ENCODE measurements around the gene PPP1R8. TPM values are rescaled to one million over a fixed set of nuclear protein-coding genes. Genes with fewer than 3 reads are reported as not detected.

Gene PPP1R8
- total and polyA plus RNA-seq, 2 of the 8 experiments (the other 6 are each of a cell fraction or from before 2014, with no cell fraction given) = 33.4 to 51.8 TPM

DNA sequence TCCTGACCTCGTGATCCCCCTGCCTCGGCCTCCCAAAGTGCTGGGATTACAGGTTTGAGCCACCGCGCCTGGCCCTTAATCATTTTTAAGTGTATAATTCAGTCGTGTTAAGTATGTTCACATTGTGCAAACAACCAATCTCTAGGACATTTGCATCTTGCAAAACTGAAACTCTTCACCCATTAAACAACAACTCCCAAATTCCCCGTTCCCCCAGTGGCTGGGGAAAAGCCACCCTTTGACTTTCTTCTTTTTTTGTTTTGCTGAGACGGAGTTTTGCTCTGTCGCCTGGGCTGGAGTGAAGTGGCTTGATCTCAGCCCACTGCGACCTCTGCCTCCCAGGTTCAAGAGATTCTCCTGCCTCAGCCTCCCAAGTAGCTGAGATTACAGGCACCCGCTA is 35.2 kb downstream of the PPP1R8 start:
- H2BK20ac ChIP-seq (ENCODE audit: low read length) = no peak overlapping the region
- no peak overlapping the region for H2BK120ac ChIP-seq (replicated peaks; ENCODE audit: low read depth, low read length)
- H2BK15ac ChIP-seq (ENCODE audit: low read length) = no peak overlapping the region
- H4K20me1 ChIP-seq (replicated peaks in 1 of 2; ENCODE audit: control insufficient read depth in 1 of 2, insufficient read depth in 2 of 2, low read length in 2 of 2) = no peaks in the 10 kb centered on the region
- CTCF ChIA-PET (ENCODE audit: partially characterized antibody) = no interaction called here
- H3K23ac ChIP-seq (ENCODE audit: insufficient read length) = no peak overlapping the region
- no peaks in the 10 kb centered on the region for H3K9me3 ChIP-seq (ENCODE audit: insufficient read depth in 2 of 2, low read depth in 1 of 2, low read length in 1 of 2)
- no peak overlapping the region for H3K9ac ChIP-seq (replicated peaks in 1 of 4; ENCODE audit: extremely low read depth in 1 of 4, low read depth in 3 of 4, low read length in 3 of 4)
- no peak overlapping the region for H3K4me2 ChIP-seq (ENCODE audit: insufficient read depth in 1 of 2, low read depth in 2 of 2, low read length in 2 of 2)
- H3K36me3 ChIP-seq (ENCODE audit: control insufficient read depth in 2 of 4, insufficient read depth in 4 of 4, low read length in 3 of 4) = no peaks in the 10 kb centered on the region
- peaks cover 0 to 7% (median 0%) of the 10 kb centered on the region in 4 experiments; a peak in 2 of 7 replicates for H3K4me1 ChIP-seq (replicated peaks in 1 of 4; ENCODE audit: control insufficient read depth in 3 of 4, insufficient read depth in 4 of 4, low read length in 3 of 4)
- POLR2A ChIA-PET (ENCODE audit: partially characterized antibody) = interaction anchor here (0.7 kb wide), 1 partner anchor 644 kb away, joined by 4 read pairs; no protein-coding TSS in a partner anchor
- FAIRE-seq = no peak
- H2AK5ac ChIP-seq (ENCODE audit: low read depth, low read length) = no peak overlapping the region
- no peak overlapping the region for H3K4me3 ChIP-seq (ENCODE audit: extremely low read depth in 1 of 4, insufficient read depth in 2 of 4, low read depth in 3 of 4, low read length in 4 of 4)
- H4K5ac ChIP-seq (ENCODE audit: insufficient read length, low read depth, low read length) = no peak overlapping the region
- H2BK12ac ChIP-seq (ENCODE audit: low read depth, low read length) = no peak overlapping the region
- 92% methylated on average over 10 of the region's 10 CpGs; no CpG with 5 or more reads in 1 of the 2 experiments for WGBS, 2 experiments (ENCODE audit: extremely low coverage in 1 of 2, insufficient coverage in 1 of 2, insufficient read length in 1 of 2, insufficient replicate concordance in 2 of 2, low coverage in 1 of 2, low lambda C conversion rate in 2 of 2, missing lambda C conversion rate in 1 of 2)
- H3K18ac ChIP-seq (ENCODE audit: extremely low read depth, low read length) = no peak overlapping the region
- H3K4ac ChIP-seq (replicated peaks; ENCODE audit: insufficient read length, low read depth, low read length) = no peak overlapping the region
- no peak overlapping the region for H3K56ac ChIP-seq (replicated peaks; ENCODE audit: insufficient read length, low read depth, low read length)
- H2BK5ac ChIP-seq (ENCODE audit: low read depth, low read length) = no peak overlapping the region
- H3K27ac ChIP-seq (ENCODE audit: low read depth, low read length) = no peak overlapping the region
- no peak overlapping the region for H3K14ac ChIP-seq (ENCODE audit: insufficient read length)
- H4K91ac ChIP-seq (replicated peaks; ENCODE audit: insufficient read length, low read length) = no peak overlapping the region
- H2AFZ ChIP-seq (ENCODE audit: low read length) = no peak overlapping the region
- H3K79me1 ChIP-seq (ENCODE audit: low read depth, low read length) = no peaks in the 10 kb centered on the region
- DNase-seq (ENCODE audit: low read depth in 1 of 2, low spot score in 2 of 2) = no peak
- H3K79me2 ChIP-seq (ENCODE audit: control insufficient read depth in 1 of 2, insufficient read depth in 2 of 2, low read length in 2 of 2) = no peaks in the 10 kb centered on the region
- no peaks in the 10 kb centered on the region for H3K27me3 ChIP-seq (replicated peaks in 1 of 4; ENCODE audit: control insufficient read depth in 3 of 4, extremely low read depth in 1 of 4, insufficient read depth in 3 of 4, low read length in 3 of 4)
- no peak overlapping the region for H4K8ac ChIP-seq (ENCODE audit: extremely low read depth, insufficient read depth, low read length)
- no peaks in the 10 kb centered on the region for H3K23me2 ChIP-seq (ENCODE audit: low read depth, low read length)
- TF ChIP-seq HDAC6 (IDR thresholded peaks at IDR 0.05; ENCODE audit: low read depth, low read length) (no peak), POLR2AphosphoS5 (IDR thresholded peaks at IDR 0.05; ENCODE audit: low read depth, low read length) (no peak)

Data from H1 (cell line).